Stomach (tissue), 9 donors: ENCODE data around the gene AUTS2. TPM values are rescaled to one million over a fixed set of nuclear protein-coding genes. Genes with fewer than 3 reads are reported as not detected.

Source experiments
- DNase-seq, 2 donors: peaks; one replicate each; pipeline versions ENCODE4 v3.0.0 to v3.0.0-alpha.2; 2013 to 2019
- H3K27ac ChIP-seq, 5 donors: fragments of 200-600 bp in 4 of 5; sonication (generic) in 4 of 5; one replicate each; pipeline ENCODE4 v1.5.1; 2013 to 2019; ENCODE audit warnings: mild to moderate bottlenecking in 1 of 5, moderate library complexity in 1 of 5
- H3K27me3 ChIP-seq, 3 donors: fragments of 200-600 bp; sonication (generic); one replicate each; pipeline ENCODE4 v1.5.1; 2017 to 2019; ENCODE audit warnings: mixed run types in 1 of 3
- H3K36me3 ChIP-seq, 4 donors: fragments of 200-600 bp; sonication (generic); 1 replicate in 3 of 4; 2 replicates in 1 of 4; pipeline ENCODE4 v1.5.1; 2016 to 2019
- H3K4me1 ChIP-seq, 4 donors: fragments of 200-600 bp; sonication (generic); one replicate each; pipeline ENCODE4 v1.5.1; 2016 to 2019
- H3K4me3 ChIP-seq, 4 donors: fragments of 200-600 bp; sonication (generic) in 3 of 4; one replicate each; pipeline ENCODE4 v1.5.1; 2016 to 2019; ENCODE audit warnings: mild to moderate bottlenecking in 1 of 4
- H3K9me3 ChIP-seq, 4 donors: fragments of 200-600 bp; sonication (generic); one replicate each; pipeline ENCODE4 v1.5.1; 2016 to 2019
- CTCF ChIP-seq, 7 experiments: fragments of 450-650 bp in 4 of 7; fragments of 200-600 bp in 3 of 7; sonication (generic) in 3 of 7; IDR thresholded peaks; one replicate each; pipeline ENCODE4 v1.5.1; 2016 to 2019; ENCODE audit warnings: antibody characterized with exemption in 7 of 7, control low read depth in 2 of 7, mild to moderate bottlenecking in 1 of 7
- EP300 ChIP-seq: sonication (generic); formaldehyde crosslinking; IDR thresholded peaks from one replicate; pipeline ENCODE4 v1.6.1; 2017; ENCODE audit warnings: antibody characterized with exemption
- POLR2A ChIP-seq, 4 donors: fragments of 450-650 bp; IDR thresholded peaks; one replicate each; pipeline ENCODE4 v1.6.1; 2016; ENCODE audit warnings: antibody characterized with exemption in 4 of 4, control low read depth in 2 of 4, mild to moderate bottlenecking in 1 of 4, moderate library complexity in 1 of 4
- POLR2AphosphoS5 ChIP-seq, 3 donors: sonication (generic); formaldehyde crosslinking; IDR thresholded peaks; one replicate each; pipeline ENCODE4 v1.6.1; 2016; ENCODE audit warnings: antibody characterized with exemption in 3 of 3
- WGBS, 5 donors: extraction: QIAGEN DNeasy Blood & Tissue Kit in 3 of 5; methylation state at CpG; one replicate each; pipeline versions ENCODE4 v1.1.5 to v1.1.7; 2013 to 2018; 5-methylcytosine and 5-hydroxymethylcytosine counted together
- intact Hi-C: fragments of 100-400 bp; cut with DNase I; formaldehyde crosslinking; loops from one replicate; pipeline ENCODE4 v1.15.1; 2023; ENCODE audit warnings: low total_unique reads
- polyA plus RNA-seq, 3 donors: library from polyadenylated mRNA; stranded (reverse); fragments of 200-250 nt; gene quantifications; one replicate each; pipeline ENCODE4 v1.2.3, GENCODE V29; 2013
- total RNA-seq, 5 donors: library from RNA; depleted of rRNA; stranded (reverse); fragments of >200 nt; gene quantifications; one replicate each; pipeline versions ENCODE4 v1.1.0 to v1.2.3, GENCODE V29; 2014 to 2016
- donor health status: healthy with polysubstance abuse.
- donor health status: Bipolar disorder and iron deficiency.
- donor health status: healthy.

AUTS2 gene
- total and polyA plus RNA-seq, 8 donors, result 3.8 to 90.3 (median 38.1) TPM

GRCh38 chr7:70047384-70047783, 449.1 kb downstream of the AUTS2 start:
- Histone ChIP-seq H3K4me1 (peaks cover 0 to 10% (median 3%) of the 10 kb centered on the region in 4 donors), H3K27ac (no peak overlapping the region), H3K9me3 (no peaks in the 10 kb centered on the region), H3K4me3 (no peak overlapping the region), H3K27me3 (no peaks in the 10 kb centered on the region), H3K36me3 (no peaks in the 10 kb centered on the region)
- TF ChIP-seq CTCF (IDR thresholded peaks at IDR 0.05), result no peak
- no peak for TF ChIP-seq EP300
- no peak for TF ChIP-seq POLR2A (IDR thresholded peaks at IDR 0.05)
- TF ChIP-seq POLR2AphosphoS5 (IDR thresholded peaks at IDR 0.05), result no peak
- DNase-seq, result no peak
- intact Hi-C loops, result no loop called here
- 86 to 95% (median 90%) methylated on average over 1 of the region's 1 CpG for WGBS, 5 donors

GRCh38 chr7:70047891-70048448, 449.7 kb downstream of the AUTS2 start:
- Histone ChIP-seq H3K36me3 (no peaks in the 10 kb centered on the region), H3K4me1 (peaks cover 0 to 9% (median under 1%) of the 10 kb centered on the region in 4 donors), H3K4me3 (no peak overlapping the region), H3K9me3 (no peaks in the 10 kb centered on the region), H3K27ac (no peak overlapping the region), H3K27me3 (no peaks in the 10 kb centered on the region)
- intact Hi-C loops, result no loop called here
- peak in 1 of 2 donors; percentile 29 for DNase-seq
- TF ChIP-seq POLR2A (IDR thresholded peaks at IDR 0.05) (no peak), EP300 (no peak), CTCF (IDR thresholded peaks at IDR 0.05) (no peak), POLR2AphosphoS5 (IDR thresholded peaks at IDR 0.05) (no peak)
- 61 to 76% (median 68%) methylated on average over 3 of the region's 3 CpGs for WGBS, 5 donors

- intact Hi-C loops, result no loop called here
- Histone ChIP-seq H3K4me3 (no peak overlapping the region), H3K27me3 (no peaks in the 10 kb centered on the region), H3K9me3 (no peaks in the 10 kb centered on the region), H3K4me1 (peaks cover 0 to 23% (median 0%) of the 10 kb centered on the region in 4 donors), H3K27ac (no peak overlapping the region), H3K36me3 (no peaks in the 10 kb centered on the region)
- WGBS, 5 donors, result 85 to 98% (median 93%) methylated on average over 1 of the region's 1 CpG
- TF ChIP-seq CTCF (IDR thresholded peaks at IDR 0.05) (no peak), POLR2A (IDR thresholded peaks at IDR 0.05) (no peak), EP300 (no peak), POLR2AphosphoS5 (IDR thresholded peaks at IDR 0.05) (no peak)
- DNase-seq, result no peak
Measured at GRCh38 chr7:70051726-70052125, 453.5 kb downstream of the AUTS2 start.

- no peaks in the 10 kb centered on the region for H3K27me3 ChIP-seq
- TF ChIP-seq POLR2AphosphoS5 (IDR thresholded peaks at IDR 0.05) (no peak), EP300 (no peak), CTCF (IDR thresholded peaks at IDR 0.05) (no peak), POLR2A (IDR thresholded peaks at IDR 0.05) (no peak)
- DNase-seq, result peak in 1 of 2 donors; percentile 42
- H3K4me3 ChIP-seq, result no peak overlapping the region
- H3K36me3 ChIP-seq, result no peaks in the 10 kb centered on the region
- no peak overlapping the region for H3K27ac ChIP-seq
- no peaks in the 10 kb centered on the region for H3K9me3 ChIP-seq
- intact Hi-C loops, result no loop called here
- peaks cover 0 to 23% (median 0%) of the 10 kb centered on the region in 4 donors for H3K4me1 ChIP-seq
Measured at GRCh38 chr7:70052691-70053090, 454.4 kb downstream of the AUTS2 start.
